Breast epithelium (tissue), 4 donors: ENCODE measurements around the gene UBE4B. TPM values are rescaled to one million over a fixed set of nuclear protein-coding genes. Genes with fewer than 3 reads are reported as not detected.
"Not testable (repeated sequence)": the region's sequence is repeated elsewhere in the genome, so short reads cannot be mapped to it uniquely, and the experiment has no call there.

Experiments used
- DNase-seq, 2 donors: peaks; one replicate each; pipeline ENCODE4 v3.0.0-alpha.2; 2019; ENCODE audit warnings: low spot score in 2 of 2
- H3K27ac ChIP-seq, 2 donors: fragments of 200-600 bp; sonication (generic) in 1 of 2; one replicate each; pipeline ENCODE4 v1.5.1; 2016 to 2019; ENCODE audit warnings: mild to moderate bottlenecking in 1 of 2
- H3K27me3 ChIP-seq, 2 donors: fragments of 200-600 bp; sonication (generic) in 1 of 2; one replicate each; pipeline versions ENCODE4 v1.5.1 to v1.6.0; 2017 to 2019; ENCODE audit warnings: control low read depth in 1 of 2, mild to moderate bottlenecking in 1 of 2
- H3K36me3 ChIP-seq: fragments of 200-600 bp; one replicate; pipeline ENCODE4 v1.5.1; 2019
- H3K4me1 ChIP-seq, 2 donors: fragments of 200-600 bp; sonication (generic); one replicate each; pipeline ENCODE4 v1.5.1; 2016 to 2019; ENCODE audit warnings: control low read depth in 1 of 2
- H3K4me3 ChIP-seq, 3 donors: fragments of 200-600 bp; sonication (generic); 1 replicate in 2 of 3; 2 replicates in 1 of 3; pipeline ENCODE4 v1.5.1; 2016 to 2019; ENCODE audit warnings: mild to moderate bottlenecking in 3 of 3, moderate library complexity in 2 of 3
- H3K9me3 ChIP-seq, 2 donors: fragments of 200-600 bp; sonication (generic) in 1 of 2; one replicate each; pipeline ENCODE4 v1.5.1; 2016 to 2019; ENCODE audit warnings: control low read depth in 1 of 2
- CTCF ChIP-seq, 3 donors: fragments of 450-650 bp; IDR thresholded peaks; one replicate each; pipeline ENCODE4 v1.5.1; 2016 to 2017; ENCODE audit warnings: antibody characterized with exemption in 3 of 3, mild to moderate bottlenecking in 3 of 3, moderate library complexity in 3 of 3
- POLR2A ChIP-seq: fragments of 450-650 bp; IDR thresholded peaks from one replicate; pipeline ENCODE4 v1.6.1; 2016; ENCODE audit warnings: antibody characterized with exemption, mild to moderate bottlenecking, moderate library complexity
- POLR2AphosphoS5 ChIP-seq, 3 donors: sonication (generic); formaldehyde crosslinking; IDR thresholded peaks; one replicate each; pipeline ENCODE4 v1.6.1; 2017; ENCODE audit warnings: antibody characterized with exemption in 3 of 3
- intact Hi-C: fragments of 100-400 bp; cut with DNase I; formaldehyde crosslinking; loops from one replicate; pipeline ENCODE4 v1.15.1; 2023; ENCODE audit warnings: low total_unique reads
- total RNA-seq, 3 donors: library from RNA; depleted of rRNA; stranded (reverse); fragments of >200 nt; gene quantifications; one replicate each; pipeline ENCODE4 v1.1.0, GENCODE V29; 2016

Gene UBE4B
- total RNA-seq, 3 donors from 2014 or later = 36.4 to 43.4 (median 41.7) TPM

DNA sequence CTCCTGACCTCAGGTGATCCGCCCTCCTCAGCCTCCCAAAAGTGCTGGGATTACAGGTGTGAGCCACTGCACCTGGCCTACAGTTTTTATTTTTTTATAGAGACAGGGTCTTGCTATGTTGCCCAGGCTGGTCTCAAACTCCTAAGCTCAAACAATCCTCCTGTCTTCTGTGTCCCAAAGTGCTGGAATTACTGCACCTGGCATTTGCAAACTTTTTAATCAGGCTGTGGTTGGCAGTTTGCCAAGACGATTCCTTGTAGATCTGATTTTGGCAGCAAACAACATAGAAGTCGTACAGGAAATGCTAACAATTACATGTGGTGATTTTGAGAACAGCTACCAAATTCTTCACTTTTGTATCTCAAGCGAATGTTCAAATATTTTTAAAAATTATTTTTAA, 25.6 kb upstream of the UBE4B start:
- H3K4me1 ChIP-seq = no peaks in the 10 kb centered on the region
- no peak for DNase-seq
- H3K27ac ChIP-seq = no peak overlapping the region
- no peaks in the 10 kb centered on the region for H3K36me3 ChIP-seq
- intact Hi-C loops = no loop called here
- no peaks in the 10 kb centered on the region for H3K27me3 ChIP-seq
- H3K4me3 ChIP-seq = no peak overlapping the region
- H3K9me3 ChIP-seq = no peaks in the 10 kb centered on the region
- no peak for TF ChIP-seq POLR2AphosphoS5 (IDR thresholded peaks at IDR 0.05)
- TF ChIP-seq POLR2A = no peak
- no peak for TF ChIP-seq CTCF (IDR thresholded peaks at IDR 0.05)

DNA sequence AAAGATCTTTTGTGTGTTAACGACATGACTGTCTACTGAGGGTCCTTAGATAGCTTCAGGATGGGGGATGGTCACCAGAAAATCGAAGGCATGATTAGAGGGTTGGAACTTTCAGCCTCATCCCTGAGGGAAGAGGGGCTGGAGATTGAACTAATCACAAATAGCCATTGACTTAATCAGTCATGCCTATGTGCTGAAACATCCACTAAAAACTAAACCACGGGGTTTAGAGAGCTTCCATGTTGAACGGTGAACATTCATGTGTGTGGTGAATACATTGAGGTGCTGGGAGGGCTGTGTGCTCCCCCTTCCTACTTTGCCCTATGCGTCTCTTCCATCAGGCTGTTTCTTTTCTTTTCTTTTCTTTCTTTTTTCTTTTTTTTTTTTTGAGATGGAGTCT, 18.7 kb upstream of the UBE4B start:
- Histone ChIP-seq H3K4me1 (no peaks in the 10 kb centered on the region), H3K36me3 (no peaks in the 10 kb centered on the region), H3K4me3 (no peak overlapping the region), H3K9me3 (no peaks in the 10 kb centered on the region), H3K27me3 (no peaks in the 10 kb centered on the region), H3K27ac (no peak overlapping the region)
- intact Hi-C loops = no loop called here
- no peak for DNase-seq
- no peak for TF ChIP-seq POLR2AphosphoS5 (IDR thresholded peaks at IDR 0.05)
- no peak for TF ChIP-seq CTCF (IDR thresholded peaks at IDR 0.05)
- TF ChIP-seq POLR2A = no peak

GRCh38 chr1:10019561-10019960, 13.2 kb upstream of the UBE4B start:
- Histone ChIP-seq H3K36me3 (no peaks in the 10 kb centered on the region), H3K4me1 (no peaks in the 10 kb centered on the region), H3K4me3 (no peak overlapping the region), H3K9me3 (no peaks in the 10 kb centered on the region), H3K27ac (no peak overlapping the region), H3K27me3 (no peaks in the 10 kb centered on the region)
- intact Hi-C loops = no loop called here
- no peak for DNase-seq
- TF ChIP-seq POLR2A = no peak
- no peak for TF ChIP-seq CTCF (IDR thresholded peaks at IDR 0.05)
- no peak for TF ChIP-seq POLR2AphosphoS5 (IDR thresholded peaks at IDR 0.05)

GRCh38 chr1:10020086-10020485, 12.7 kb upstream of the UBE4B start:
- TF ChIP-seq CTCF (IDR thresholded peaks at IDR 0.05) = no peak
- TF ChIP-seq POLR2AphosphoS5 (IDR thresholded peaks at IDR 0.05) = no peak
- no peak overlapping the region for H3K27ac ChIP-seq

GRCh38 chr1:10020678-10021077, 12.1 kb upstream of the UBE4B start:
- H3K36me3 ChIP-seq, H3K4me1 ChIP-seq, H3K9me3 ChIP-seq, H3K27me3 ChIP-seq, H3K4me3 ChIP-seq, DNase-seq, intact Hi-C loops, H3K27ac ChIP-seq: not testable (repeated sequence)

More at GRCh38 chr1:10020086-10020485, 12.7 kb upstream of the UBE4B start:
- no peak overlapping the region for H3K4me3 ChIP-seq
- no peak for DNase-seq
- H3K4me1 ChIP-seq = no peaks in the 10 kb centered on the region
- no peaks in the 10 kb centered on the region for H3K36me3 ChIP-seq
- H3K9me3 ChIP-seq = no peaks in the 10 kb centered on the region
- H3K27me3 ChIP-seq = no peaks in the 10 kb centered on the region
- intact Hi-C loops = no loop called here

DNA sequence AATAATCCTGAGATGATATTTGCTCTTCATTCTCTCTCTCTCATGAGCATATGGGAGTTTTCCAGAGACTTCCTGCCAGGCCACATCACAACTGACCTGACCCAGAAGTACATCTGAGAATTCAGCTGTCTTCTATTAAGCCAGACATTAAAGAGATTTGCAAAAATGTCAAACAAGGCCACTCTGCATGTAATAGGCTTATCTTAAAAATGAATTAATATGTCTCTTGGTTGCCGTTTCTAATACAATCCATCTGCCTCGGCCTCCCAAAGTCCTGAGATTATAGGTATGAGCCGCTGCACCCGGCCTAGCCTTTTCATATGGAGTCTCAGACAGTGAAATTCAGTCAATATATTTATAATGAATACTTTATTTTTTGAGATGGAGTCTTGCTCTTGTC, 10.8 kb upstream of the UBE4B start:
- intact Hi-C loops = not testable (repeated sequence)

More for the DNA sequence above, 10.8 kb upstream of the UBE4B start:
- H3K4me3 ChIP-seq, H3K27ac ChIP-seq, H3K36me3 ChIP-seq, H3K9me3 ChIP-seq, H3K27me3 ChIP-seq, H3K4me1 ChIP-seq, DNase-seq: not testable (repeated sequence)
